ENCODE results near the gene KRT86.

KRT86 gene

DNA sequence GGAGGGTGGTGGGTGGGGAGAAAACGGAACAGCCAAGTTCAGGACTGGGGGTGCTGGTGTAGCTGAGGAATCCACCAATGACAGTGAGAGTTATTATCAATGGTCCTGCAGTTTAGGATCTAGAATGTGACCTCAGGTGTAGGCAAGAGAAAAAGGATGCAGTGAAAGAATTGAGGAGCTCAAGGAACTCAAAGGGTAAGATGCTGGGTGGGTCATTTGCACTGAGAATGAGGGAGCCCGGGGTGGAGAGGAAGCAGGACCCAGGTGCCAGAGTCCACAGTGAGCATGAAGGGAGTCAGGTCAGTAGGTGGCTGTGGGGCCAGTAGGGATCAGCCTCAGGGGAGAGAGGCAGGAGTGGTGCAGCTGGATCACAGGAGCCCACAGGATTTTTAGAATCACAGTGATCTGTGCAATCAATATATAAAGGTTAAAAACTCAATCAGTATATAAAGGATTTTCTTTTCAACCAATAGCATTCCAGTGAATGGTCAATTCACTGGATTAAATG, 44.6 kb upstream of the KRT86 start:
- Histone ChIP-seq H3K27me3 (replicated peaks) (no peaks in the 10 kb centered on the region), H3K4me3 (ENCODE audit: low read depth, low read length) (no peak overlapping the region), H3K36me3 (replicated peaks) (no peaks in the 10 kb centered on the region), H3K27ac (peak overlapping the region; percentile 96)
- TF ChIP-seq CTCF (IDR thresholded peaks at IDR 0.05; ENCODE audit: low read depth, low read length, missing control alignments): no peak
- DNase-seq: no peak
- in situ Hi-C loops (cut with HindIII; ENCODE audit: low pct_ligation_motif_present, low sequenced_read_pairs): no loop called here

- Histone ChIP-seq H3K27ac (peak overlapping the region; percentile 96), H3K36me3 (replicated peaks) (no peaks in the 10 kb centered on the region), H3K27me3 (replicated peaks) (no peaks in the 10 kb centered on the region), H3K4me3 (ENCODE audit: low read depth, low read length) (no peak overlapping the region)
- in situ Hi-C loops (cut with HindIII; ENCODE audit: low pct_ligation_motif_present, low sequenced_read_pairs): no loop called here
- peak; percentile 83 for DNase-seq
- TF ChIP-seq CTCF (IDR thresholded peaks at IDR 0.05; ENCODE audit: low read depth, low read length, missing control alignments): no peak
Observed at GRCh38 chr12:52230364-52231281, 43.8 kb upstream of the KRT86 start.

- no peak for DNase-seq
- TF ChIP-seq CTCF (IDR thresholded peaks at IDR 0.05; ENCODE audit: low read depth, low read length, missing control alignments): no peak
- in situ Hi-C loops (cut with HindIII; ENCODE audit: low pct_ligation_motif_present, low sequenced_read_pairs): no loop called here
- Histone ChIP-seq H3K36me3 (replicated peaks) (no peaks in the 10 kb centered on the region), H3K4me3 (ENCODE audit: low read depth, low read length) (no peak overlapping the region), H3K27ac (peak overlapping the region; percentile 96), H3K27me3 (replicated peaks) (no peaks in the 10 kb centered on the region)
Observed at GRCh38 chr12:52231305-52232202, 42.9 kb upstream of the KRT86 start.

- no peak for TF ChIP-seq CTCF (IDR thresholded peaks at IDR 0.05; ENCODE audit: low read depth, low read length, missing control alignments)
- H3K27ac ChIP-seq: peak overlapping the region; percentile 96
- peaks cover 6% of the 10 kb centered on the region for H3K36me3 ChIP-seq (replicated peaks)
- H3K27me3 ChIP-seq (replicated peaks): no peaks in the 10 kb centered on the region
- no peak for DNase-seq
- peak overlapping the region; percentile 48 for H3K4me3 ChIP-seq (ENCODE audit: low read depth, low read length)
- in situ Hi-C loops (cut with HindIII; ENCODE audit: low pct_ligation_motif_present, low sequenced_read_pairs): no loop called here
Observed at GRCh38 chr12:52232203-52232673, 42.2 kb upstream of the KRT86 start.

GRCh38 chr12:52232674-52233461, 41.6 kb upstream of the KRT86 start, which contains the start of gene KRT7:
Gene KRT7 (plus strand): TSS chr12:52233243. CDS start chr12:52233297, 54 bp downstream.
- Histone ChIP-seq H3K4me3 (ENCODE audit: low read depth, low read length) (peak within 1 kb of the TSS; percentile 48), H3K27me3 (replicated peaks) (no peaks in the 10 kb centered on the region), H3K36me3 (replicated peaks) (peaks cover 6% of the 10 kb centered on the region), H3K27ac (peak within 1 kb of the TSS; percentile 96)
- no peak for DNase-seq
- TF ChIP-seq CTCF (IDR thresholded peaks at IDR 0.05; ENCODE audit: low read depth, low read length, missing control alignments): peak; percentile 39
- in situ Hi-C loops (cut with HindIII; ENCODE audit: low pct_ligation_motif_present, low sequenced_read_pairs): no loop called here
